ENCODE results near the gene TDG. TPM values are rescaled to one million over a fixed set of nuclear protein-coding genes. Genes with fewer than 3 reads are reported as not detected.

Gene TDG
- total RNA-seq, 2 donors from 2014 or later = 10.2 to 13.7 TPM

DNA sequence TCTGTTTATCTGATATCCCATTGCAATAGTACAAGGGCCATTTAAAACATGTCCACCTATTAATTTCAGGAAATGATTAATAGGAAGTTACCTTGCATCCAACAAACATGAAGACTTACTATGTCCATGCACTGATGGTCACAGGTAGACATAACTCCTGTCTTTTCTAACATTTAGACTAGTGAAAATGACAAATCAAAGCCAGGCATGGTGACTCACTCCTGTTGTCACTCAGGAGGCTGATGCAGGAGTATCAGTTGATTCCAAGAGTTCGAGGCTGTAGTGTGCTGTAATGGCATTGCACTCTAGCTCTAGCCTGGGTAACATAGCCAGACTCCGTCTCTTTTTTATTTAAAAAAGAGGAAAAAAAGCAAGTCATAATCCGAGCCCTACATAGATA is 20.7 kb upstream of the TDG start:
- H3K27me3 ChIP-seq = no peaks in the 10 kb centered on the region

DNA sequence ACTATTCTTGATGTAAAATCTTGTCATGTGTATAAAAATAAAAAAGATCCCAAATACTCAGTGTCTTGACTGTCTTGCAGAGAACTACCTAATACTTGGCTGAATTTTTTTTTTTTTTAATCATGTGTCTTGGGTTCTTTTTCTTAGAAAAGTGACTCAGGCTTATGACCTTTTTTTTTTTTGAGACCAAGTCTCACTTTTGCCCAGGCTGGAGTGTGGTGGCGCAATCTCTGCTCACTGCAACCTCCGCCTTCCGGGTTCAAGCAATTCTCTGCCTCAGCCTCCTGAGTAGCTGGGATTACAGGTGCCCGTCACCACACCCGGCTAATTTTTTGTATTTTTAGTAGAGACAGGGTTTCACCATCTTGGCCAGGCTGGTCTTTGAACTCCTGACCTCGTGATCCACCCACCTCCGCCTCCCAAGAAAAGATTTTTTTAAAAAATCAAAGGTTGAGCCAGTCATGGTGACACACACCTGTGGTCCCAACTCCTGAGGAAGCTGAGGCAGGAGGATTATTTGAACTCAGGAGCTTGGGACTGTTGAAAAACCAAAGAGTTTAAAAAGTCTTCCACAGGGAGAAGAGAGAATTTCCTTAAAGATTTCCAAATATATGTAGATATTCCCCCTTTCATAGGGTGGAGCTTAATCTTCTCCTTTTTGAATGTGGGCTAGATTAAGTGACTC is 17.7 kb upstream of the TDG start:
- Histone ChIP-seq H3K9me3 (no peaks in the 10 kb centered on the region), H3K27me3 (no peaks in the 10 kb centered on the region), H3K4me3 (no peak overlapping the region), H3K4me1 (no peaks in the 10 kb centered on the region), H3K36me3 (peaks cover 94% of the 10 kb centered on the region), H3K27ac (no peak overlapping the region)
- TF ChIP-seq, protein P1, sequence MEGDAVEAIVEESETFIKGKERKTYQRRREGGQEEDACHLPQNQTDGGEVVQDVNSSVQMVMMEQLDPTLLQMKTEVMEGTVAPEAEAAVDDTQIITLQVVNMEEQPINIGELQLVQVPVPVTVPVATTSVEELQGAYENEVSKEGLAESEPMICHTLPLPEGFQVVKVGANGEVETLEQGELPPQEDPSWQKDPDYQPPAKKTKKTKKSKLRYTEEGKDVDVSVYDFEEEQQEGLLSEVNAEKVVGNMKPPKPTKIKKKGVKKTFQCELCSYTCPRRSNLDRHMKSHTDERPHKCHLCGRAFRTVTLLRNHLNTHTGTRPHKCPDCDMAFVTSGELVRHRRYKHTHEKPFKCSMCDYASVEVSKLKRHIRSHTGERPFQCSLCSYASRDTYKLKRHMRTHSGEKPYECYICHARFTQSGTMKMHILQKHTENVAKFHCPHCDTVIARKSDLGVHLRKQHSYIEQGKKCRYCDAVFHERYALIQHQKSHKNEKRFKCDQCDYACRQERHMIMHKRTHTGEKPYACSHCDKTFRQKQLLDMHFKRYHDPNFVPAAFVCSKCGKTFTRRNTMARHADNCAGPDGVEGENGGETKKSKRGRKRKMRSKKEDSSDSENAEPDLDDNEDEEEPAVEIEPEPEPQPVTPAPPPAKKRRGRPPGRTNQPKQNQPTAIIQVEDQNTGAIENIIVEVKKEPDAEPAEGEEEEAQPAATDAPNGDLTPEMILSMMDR (IDR thresholded peaks at IDR 0.05) = no peak
- DNase-seq (ENCODE audit: low spot score) = no peak

More for the DNA sequence above, 20.7 kb upstream of the TDG start:
- DNase-seq (ENCODE audit: low spot score) = no peak
- Histone ChIP-seq H3K4me3 (no peak overlapping the region), H3K27ac (no peak overlapping the region), H3K4me1 (no peaks in the 10 kb centered on the region), H3K36me3 (peaks cover 97% of the 10 kb centered on the region), H3K9me3 (no peaks in the 10 kb centered on the region)
- TF ChIP-seq, protein P1 (IDR thresholded peaks at IDR 0.05) = no peak

DNA sequence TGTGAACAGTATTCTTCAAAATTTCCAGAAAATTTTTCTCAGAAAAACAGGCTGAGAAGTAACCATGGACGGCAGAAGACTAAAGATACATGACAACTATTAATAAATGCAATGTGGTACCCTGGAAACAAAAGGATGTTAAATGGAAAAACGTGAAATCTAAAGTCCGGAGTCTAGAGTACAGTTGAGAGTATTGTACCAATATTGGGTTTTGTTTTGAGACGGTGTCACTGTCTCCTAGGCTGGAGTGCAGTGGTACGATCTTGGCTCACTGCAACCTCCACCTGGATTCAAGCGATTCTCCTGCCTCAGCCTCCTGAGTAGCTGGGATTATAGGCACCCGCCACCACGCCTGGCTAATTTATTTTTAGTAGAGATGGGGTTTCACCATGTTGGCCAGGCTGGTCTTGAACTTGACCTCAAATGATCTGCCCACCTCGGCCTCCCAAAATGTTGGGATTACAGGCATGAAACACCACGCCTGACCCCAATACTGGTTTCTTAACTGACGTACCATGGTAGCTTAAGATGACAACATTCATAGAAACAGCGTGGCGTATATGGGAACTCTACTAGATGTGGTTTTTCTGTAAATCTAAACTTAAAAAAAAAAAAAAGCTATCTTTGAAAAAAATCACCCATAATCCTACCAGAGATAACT is 16.8 kb upstream of the TDG start:
- Histone ChIP-seq H3K4me3 (no peak overlapping the region), H3K9me3 (no peaks in the 10 kb centered on the region), H3K4me1 (no peaks in the 10 kb centered on the region), H3K36me3 (peaks cover 93% of the 10 kb centered on the region), H3K27ac (no peak overlapping the region), H3K27me3 (no peaks in the 10 kb centered on the region)
- TF ChIP-seq, protein P1 (IDR thresholded peaks at IDR 0.05) = no peak
- no peak for DNase-seq (ENCODE audit: low spot score)

DNA sequence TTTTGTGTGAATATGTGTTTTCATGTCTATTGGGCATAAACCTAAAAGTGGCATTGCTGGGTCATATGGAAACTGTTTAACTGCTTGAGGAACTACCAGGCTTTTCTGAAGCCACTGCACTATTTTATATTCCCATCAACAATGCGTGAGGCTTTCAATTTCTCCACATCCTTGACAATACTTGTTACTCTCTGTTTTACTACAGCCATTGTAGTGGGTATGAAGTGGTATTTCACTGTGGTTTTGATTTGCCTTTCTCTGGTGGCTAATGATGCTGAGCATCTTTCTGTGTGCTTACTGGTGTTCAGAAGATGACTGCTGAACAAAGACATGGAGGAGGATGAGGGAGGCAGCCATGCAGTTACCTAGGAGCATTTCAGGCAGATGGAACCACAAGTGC is 13.2 kb upstream of the TDG start:
- Histone ChIP-seq H3K4me1 (peaks cover 0 to 18% of the 10 kb centered on the region in 2 donors), H3K9me3 (no peaks in the 10 kb centered on the region), H3K27me3 (no peaks in the 10 kb centered on the region), H3K36me3 (peaks cover 57% of the 10 kb centered on the region), H3K27ac (no peak overlapping the region), H3K4me3 (no peak overlapping the region)
- TF ChIP-seq, protein P1 (IDR thresholded peaks at IDR 0.05) = no peak
- no peak for DNase-seq (ENCODE audit: low spot score)

DNA sequence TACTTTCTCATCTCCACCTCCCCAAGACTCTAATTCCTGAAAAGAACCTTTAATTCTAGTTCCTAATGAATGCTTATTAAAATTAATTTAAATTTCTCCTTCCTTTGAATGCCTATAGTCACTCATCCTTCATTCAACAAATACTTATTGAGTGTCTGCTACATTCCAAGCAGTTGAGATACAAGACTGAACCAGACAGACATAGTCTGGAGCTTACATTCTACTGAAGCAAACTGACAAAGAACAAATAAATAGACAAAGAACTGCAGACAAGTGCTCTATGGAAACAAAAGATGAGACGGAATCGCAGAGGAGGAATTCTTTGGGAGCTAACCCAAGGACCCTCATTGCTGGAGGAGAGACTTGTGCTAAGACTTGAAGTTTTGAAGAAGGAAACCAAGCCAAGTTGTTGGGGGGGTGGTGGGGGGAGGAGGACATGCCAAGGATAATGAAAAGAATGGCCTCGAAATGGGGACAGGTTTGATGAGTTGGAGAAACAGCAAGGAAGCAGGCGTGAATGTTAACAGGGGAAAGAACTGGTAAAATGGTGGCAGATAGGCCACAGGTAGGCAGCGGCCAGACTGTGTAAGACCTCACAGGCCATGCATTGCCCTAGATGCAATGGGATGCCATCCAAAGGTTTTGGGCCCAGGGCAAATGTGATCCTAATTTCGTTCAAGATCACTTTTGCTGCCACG is 9.7 kb upstream of the TDG start:
- no peak for DNase-seq (ENCODE audit: low spot score)
- peak overlapping the region; percentile 70 to 84 for H3K4me3 ChIP-seq
- TF ChIP-seq, protein P1 (IDR thresholded peaks at IDR 0.05) = no peak
- peak overlapping the region; percentile 94 to 95 for H3K27ac ChIP-seq
- no peaks in the 10 kb centered on the region for H3K9me3 ChIP-seq
- H3K36me3 ChIP-seq = peaks cover 25% of the 10 kb centered on the region
- H3K4me1 ChIP-seq = peaks cover 0 to 25% of the 10 kb centered on the region in 2 donors
- no peaks in the 10 kb centered on the region for H3K27me3 ChIP-seq

All from right atrium auricular region (tissue), 2 donors.